ENCODE data around the gene TEX261. TPM values are rescaled to one million over a fixed set of nuclear protein-coding genes. Genes with fewer than 3 reads are reported as not detected.
A peak's percentile ranks its signal among the peaks of the same experiment; 100 is the strongest.

The TEX261 gene
- total RNA-seq, 2 experiments from 2014 or later, result 34.5 to 45.8 TPM

DNA sequence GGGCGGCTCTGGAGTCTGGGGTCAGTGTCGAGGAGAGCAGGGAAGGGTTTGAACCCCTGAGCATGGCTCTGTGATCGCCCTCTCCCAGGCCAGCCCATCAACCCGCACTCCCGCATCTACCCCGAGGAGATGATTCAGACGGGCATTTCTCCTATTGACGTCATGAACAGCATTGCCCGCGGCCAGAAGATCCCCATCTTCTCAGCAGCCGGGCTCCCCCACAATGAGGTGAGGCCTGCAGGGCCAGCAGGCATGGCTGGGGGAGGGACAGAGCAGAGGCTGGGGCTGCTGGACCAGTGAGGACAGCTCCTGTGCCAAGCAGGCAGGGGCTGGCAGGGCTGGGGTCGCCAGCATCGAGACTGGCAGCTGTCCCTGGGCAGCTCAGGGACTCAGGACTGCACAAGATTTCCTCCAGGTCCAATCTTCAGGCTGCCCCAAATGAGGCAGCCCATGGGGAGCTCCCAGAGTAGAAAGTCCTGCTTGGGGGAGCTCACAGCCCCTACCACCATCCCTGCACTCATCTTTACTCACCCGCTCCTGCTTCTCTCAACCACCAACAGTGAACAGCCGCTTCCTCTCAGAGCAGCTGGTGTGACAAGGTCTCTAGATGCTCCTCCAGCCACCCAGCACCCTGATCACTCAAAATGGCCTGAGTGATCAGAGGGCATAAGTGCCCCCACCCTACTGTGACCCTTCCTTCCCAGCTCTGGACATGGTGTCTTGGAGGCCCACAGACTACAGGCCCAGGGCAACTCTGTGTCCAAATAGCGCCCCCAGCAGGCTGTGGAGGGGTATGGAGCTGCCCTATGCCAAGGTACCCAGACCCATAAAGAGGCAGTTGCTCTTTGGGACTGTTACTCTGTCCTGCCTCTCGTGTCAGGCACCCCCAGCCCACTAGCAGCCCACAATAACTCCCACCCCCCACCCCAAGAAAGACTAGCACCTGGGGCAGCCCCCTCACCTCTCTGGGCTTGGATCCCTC, 34.5 kb downstream of the TEX261 start:
- no TSS peak for BruUV-seq (replicated peaks)
- H3K9me2 ChIP-seq (ENCODE audit: insufficient read depth, low read length), result no peaks in the 10 kb centered on the region

DNA sequence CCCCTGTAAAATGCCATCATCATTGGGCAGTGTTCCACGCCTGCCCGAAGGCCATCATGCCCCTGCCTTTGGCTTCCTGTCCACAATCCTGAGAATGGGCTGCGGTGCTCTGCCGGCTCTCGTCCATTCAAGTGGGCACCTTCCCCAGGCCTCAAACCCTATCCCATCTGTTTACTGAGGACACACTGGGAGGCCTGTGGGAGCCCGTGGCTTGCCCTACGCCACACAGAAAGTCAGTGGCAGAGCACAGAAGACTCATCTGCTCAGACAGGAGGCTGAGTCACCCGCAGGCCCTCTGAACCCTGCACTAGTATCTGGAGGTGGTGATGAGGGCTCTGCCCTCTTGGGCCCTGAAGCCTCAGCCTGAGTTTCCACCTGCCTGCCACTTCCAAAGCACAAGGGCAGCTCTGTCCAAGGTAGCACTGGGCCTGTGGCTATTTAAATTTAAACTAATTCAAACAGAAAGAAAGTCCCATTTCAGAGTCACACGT, 35.4 kb downstream of the TEX261 start:
- Histone ChIP-seq H3K36me3 (ENCODE audit: insufficient read depth, low read length) (no peaks in the 10 kb centered on the region), H3K4me1 (ENCODE audit: insufficient read depth, low read length, poor library complexity, severe bottlenecking) (peaks cover 10% of the 10 kb centered on the region), H4K20me1 (ENCODE audit: insufficient read depth, low read length) (no peaks in the 10 kb centered on the region), H3K4me2 (ENCODE audit: low read length) (no peak overlapping the region), H2AFZ (ENCODE audit: low read length) (no peak overlapping the region), H3K9me3 (ENCODE audit: low read length) (no peaks in the 10 kb centered on the region), H3K9me2 (ENCODE audit: insufficient read depth, low read length) (no peaks in the 10 kb centered on the region), H3K79me2 (ENCODE audit: insufficient read depth, low read depth, low read length) (no peaks in the 10 kb centered on the region), H3K27ac (ENCODE audit: low read depth, low read length, poor library complexity, severe bottlenecking) (no peak overlapping the region), H3K4me3 (ENCODE audit: low read depth, low read length, poor library complexity, severe bottlenecking) (no peak overlapping the region)
- no peak for DNase-seq (ENCODE audit: low spot score)
- BruUV-seq (replicated peaks), result no TSS peak
- intact Hi-C loops (cut with micrococcal nuclease; ENCODE audit: unreplicated experiment), result no loop called here
- TF ChIP-seq, protein P1, sequence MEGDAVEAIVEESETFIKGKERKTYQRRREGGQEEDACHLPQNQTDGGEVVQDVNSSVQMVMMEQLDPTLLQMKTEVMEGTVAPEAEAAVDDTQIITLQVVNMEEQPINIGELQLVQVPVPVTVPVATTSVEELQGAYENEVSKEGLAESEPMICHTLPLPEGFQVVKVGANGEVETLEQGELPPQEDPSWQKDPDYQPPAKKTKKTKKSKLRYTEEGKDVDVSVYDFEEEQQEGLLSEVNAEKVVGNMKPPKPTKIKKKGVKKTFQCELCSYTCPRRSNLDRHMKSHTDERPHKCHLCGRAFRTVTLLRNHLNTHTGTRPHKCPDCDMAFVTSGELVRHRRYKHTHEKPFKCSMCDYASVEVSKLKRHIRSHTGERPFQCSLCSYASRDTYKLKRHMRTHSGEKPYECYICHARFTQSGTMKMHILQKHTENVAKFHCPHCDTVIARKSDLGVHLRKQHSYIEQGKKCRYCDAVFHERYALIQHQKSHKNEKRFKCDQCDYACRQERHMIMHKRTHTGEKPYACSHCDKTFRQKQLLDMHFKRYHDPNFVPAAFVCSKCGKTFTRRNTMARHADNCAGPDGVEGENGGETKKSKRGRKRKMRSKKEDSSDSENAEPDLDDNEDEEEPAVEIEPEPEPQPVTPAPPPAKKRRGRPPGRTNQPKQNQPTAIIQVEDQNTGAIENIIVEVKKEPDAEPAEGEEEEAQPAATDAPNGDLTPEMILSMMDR (conservative IDR thresholded peaks at IDR 0.05; ENCODE audit: low read length), result no peak
- ChIA-PET CTCF (ENCODE audit: unreplicated experiment) (no interaction called here), POLR2A (no interaction called here)

More for the DNA sequence above, 34.5 kb downstream of the TEX261 start:
- CTCF ChIA-PET (ENCODE audit: unreplicated experiment), result no interaction called here
- Histone ChIP-seq H2AFZ (ENCODE audit: low read length) (no peak overlapping the region), H4K20me1 (ENCODE audit: insufficient read depth, low read length) (no peaks in the 10 kb centered on the region), H3K4me1 (ENCODE audit: insufficient read depth, low read length, poor library complexity, severe bottlenecking) (peaks cover 13% of the 10 kb centered on the region), H3K79me2 (ENCODE audit: insufficient read depth, low read depth, low read length) (no peaks in the 10 kb centered on the region), H3K36me3 (ENCODE audit: insufficient read depth, low read length) (no peaks in the 10 kb centered on the region), H3K4me2 (ENCODE audit: low read length) (no peak overlapping the region), H3K9me3 (ENCODE audit: low read length) (no peaks in the 10 kb centered on the region), H3K4me3 (ENCODE audit: low read depth, low read length, poor library complexity, severe bottlenecking) (no peak overlapping the region), H3K27ac (ENCODE audit: low read depth, low read length, poor library complexity, severe bottlenecking) (no peak overlapping the region)
- TF ChIP-seq, protein P1 (conservative IDR thresholded peaks at IDR 0.05; ENCODE audit: low read length), result peak; percentile 68
- TF ChIP-seq EZH2phosphoT487 (IDR thresholded peaks at IDR 0.05; ENCODE audit: borderline replicate concordance, low read depth, low read length), result no peak
- POLR2A ChIA-PET, result no interaction called here
- no peak for DNase-seq (ENCODE audit: low spot score)
- intact Hi-C loops (cut with micrococcal nuclease; ENCODE audit: unreplicated experiment), result no loop called here

DNA sequence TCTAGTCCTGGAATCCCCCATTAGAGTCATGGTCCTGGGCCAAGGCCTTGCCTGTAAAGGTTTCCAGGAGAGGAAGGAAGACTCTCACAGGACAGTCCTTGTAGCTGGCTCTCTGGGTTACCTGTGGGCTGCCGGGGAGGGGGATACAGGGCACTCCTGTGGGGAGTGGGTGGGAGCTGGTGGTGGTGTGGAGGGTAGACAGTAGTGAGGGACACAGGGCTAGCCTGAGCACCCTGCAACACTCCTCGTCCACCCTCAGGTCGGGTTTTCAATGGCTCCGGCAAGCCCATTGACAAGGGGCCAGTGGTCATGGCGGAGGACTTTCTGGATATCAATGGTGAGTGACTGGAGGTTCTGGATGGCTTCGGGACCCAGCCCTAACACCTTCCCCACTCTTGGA, 35.9 kb downstream of the TEX261 start:
- intact Hi-C loops (cut with micrococcal nuclease; ENCODE audit: unreplicated experiment), result no loop called here
- no peaks in the 10 kb centered on the region for H4K20me1 ChIP-seq (ENCODE audit: insufficient read depth, low read length)
- peak overlapping the region; percentile 5; the same call in 1 of the 2 replicates for H2AFZ ChIP-seq (ENCODE audit: low read length)
- no peak overlapping the region for H3K27ac ChIP-seq (ENCODE audit: low read depth, low read length, poor library complexity, severe bottlenecking)
- H3K79me2 ChIP-seq (ENCODE audit: insufficient read depth, low read depth, low read length), result no peaks in the 10 kb centered on the region
- no peaks in the 10 kb centered on the region for H3K9me3 ChIP-seq (ENCODE audit: low read length)
- H3K9me2 ChIP-seq (ENCODE audit: insufficient read depth, low read length), result no peaks in the 10 kb centered on the region
- POLR2A ChIA-PET, result no interaction called here
- BruUV-seq (replicated peaks), result no TSS peak
- no peaks in the 10 kb centered on the region for H3K36me3 ChIP-seq (ENCODE audit: insufficient read depth, low read length)
- peaks cover 10% of the 10 kb centered on the region for H3K4me1 ChIP-seq (ENCODE audit: insufficient read depth, low read length, poor library complexity, severe bottlenecking)
- CTCF ChIA-PET (ENCODE audit: unreplicated experiment), result no interaction called here
- no peak overlapping the region for H3K4me3 ChIP-seq (ENCODE audit: low read depth, low read length, poor library complexity, severe bottlenecking)
- TF ChIP-seq, protein P1 (conservative IDR thresholded peaks at IDR 0.05; ENCODE audit: low read length), result no peak
- no peak for TF ChIP-seq EZH2phosphoT487 (IDR thresholded peaks at IDR 0.05; ENCODE audit: borderline replicate concordance, low read depth, low read length)
- DNase-seq (ENCODE audit: low spot score), result no peak
- no peak overlapping the region for H3K4me2 ChIP-seq (ENCODE audit: low read length)

All from OCI-LY7 (cell line).